GM18873 (cell line): ENCODE measurements around the gene RCN1.
A peak's percentile ranks its signal among the peaks of the same experiment; 100 is the strongest.
"Not testable (repeated sequence)": the region's sequence is repeated elsewhere in the genome, so short reads cannot be mapped to it uniquely, and the experiment has no call there.

ENCODE experiments used
- ATAC-seq: cut with Tn5 transposase; IDR thresholded peaks from one replicate; pipeline ENCODE4 v1.9.1; 2021; ENCODE audit warnings: mild to moderate bottlenecking, moderate library complexity, moderate number of reproducible peaks; ENCODE audit not compliant: unreplicated experiment, low FRiP score

Gene RCN1

GRCh38 chr11:32090545-32091370, at the start of gene RCN1:
Gene RCN1, plus strand, starts transcription at chr11:32091074. Its CDS starts 123 bp downstream, at chr11:32091197.
- ATAC-seq = peak; percentile 38

- no peak for ATAC-seq
Observed at GRCh38 chr11:32043737-32044136, 47.1 kb upstream of the RCN1 start.

GRCh38 chr11:32044158-32044863, 46.6 kb upstream of the RCN1 start:
- ATAC-seq = no peak

GRCh38 chr11:32045456-32045855, 45.4 kb upstream of the RCN1 start:
- ATAC-seq = no peak

- no peak for ATAC-seq
Observed at GRCh38 chr11:32050264-32050663, 40.6 kb upstream of the RCN1 start.

GRCh38 chr11:32052215-32052614, 38.7 kb upstream of the RCN1 start:
- ATAC-seq = no peak

- ATAC-seq = no peak
Observed at GRCh38 chr11:32053151-32053888, 37.6 kb upstream of the RCN1 start.

GRCh38 chr11:32055861-32056260, 35.0 kb upstream of the RCN1 start:
- no peak for ATAC-seq

- no peak for ATAC-seq
Observed at GRCh38 chr11:32056438-32056837, 34.4 kb upstream of the RCN1 start.

GRCh38 chr11:32059686-32060462, 31.0 kb upstream of the RCN1 start:
- no peak for ATAC-seq

GRCh38 chr11:32062540-32062939, 28.3 kb upstream of the RCN1 start:
- no peak for ATAC-seq

GRCh38 chr11:32063031-32063430, 27.8 kb upstream of the RCN1 start:
- not testable (repeated sequence) for ATAC-seq

- no peak for ATAC-seq
Observed at GRCh38 chr11:32065865-32066629, 24.8 kb upstream of the RCN1 start.

GRCh38 chr11:32068134-32068870, 22.6 kb upstream of the RCN1 start:
- no peak for ATAC-seq

GRCh38 chr11:32069361-32070058, 21.4 kb upstream of the RCN1 start:
- no peak for ATAC-seq

- no peak for ATAC-seq
Observed at GRCh38 chr11:32070692-32071091, 20.2 kb upstream of the RCN1 start.

GRCh38 chr11:32071811-32072210, 19.1 kb upstream of the RCN1 start:
- ATAC-seq = no peak

- no peak for ATAC-seq
Observed at GRCh38 chr11:32072872-32073643, 17.8 kb upstream of the RCN1 start.
